ENCODE results near the gene LPO. TPM values are rescaled to one million over a fixed set of nuclear protein-coding genes. Genes with fewer than 3 reads are reported as not detected.

Gene LPO
- total RNA-seq, 1 donor from 2014 or later, result 0.31 TPM

DNA sequence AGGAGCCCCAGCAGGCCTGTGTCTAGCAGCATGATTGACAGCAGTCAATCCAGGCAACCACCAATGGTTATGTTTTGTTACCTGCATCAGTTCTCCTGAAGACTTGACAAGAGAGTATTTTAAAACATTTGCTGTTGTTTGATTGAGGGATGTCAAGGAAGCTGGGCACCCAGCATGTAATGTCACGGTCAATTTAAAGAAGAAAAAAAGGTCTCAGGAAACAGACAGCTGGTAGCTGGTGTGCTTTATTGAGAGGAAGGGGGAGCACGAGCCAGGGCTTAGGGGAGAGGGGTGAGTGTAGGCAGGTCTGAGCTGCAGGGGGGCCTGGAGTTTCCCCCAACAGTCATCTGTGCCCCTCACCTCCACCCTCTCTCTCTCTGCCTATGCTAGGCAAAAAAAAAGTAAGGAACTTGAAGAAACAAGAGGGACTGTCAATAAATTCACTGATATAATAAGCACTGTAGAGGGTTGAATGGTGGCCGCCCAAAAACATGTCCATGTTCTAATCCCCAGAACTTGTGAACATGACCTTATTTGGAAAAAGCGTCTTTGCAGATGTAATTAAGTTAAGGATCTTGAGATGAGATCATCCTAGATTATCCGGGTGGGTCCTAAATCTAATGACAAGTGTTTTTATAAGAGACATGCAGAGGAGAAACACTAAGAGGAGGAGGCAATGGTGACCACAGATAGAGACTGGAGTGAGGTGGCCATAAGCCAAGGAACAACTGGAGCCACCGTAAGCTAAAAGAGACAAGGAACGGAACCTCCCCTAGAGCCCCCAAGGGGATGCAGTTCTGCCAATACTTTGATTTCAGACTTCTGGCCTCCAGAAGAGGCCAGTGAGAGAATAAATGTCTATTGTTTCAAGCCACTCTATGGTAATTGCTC is 75.7 kb downstream of the LPO start:
- H3K27ac Mint-ChIP-seq (ENCODE audit: unreplicated experiment), result no peak overlapping the region
- H3K9me3 Mint-ChIP-seq (ENCODE audit: unreplicated experiment), result no peaks in the 10 kb centered on the region
- H3K4me3 Mint-ChIP-seq (ENCODE audit: unreplicated experiment), result no peak overlapping the region
- peak; percentile 0 for DNase-seq (ENCODE audit: low spot score)
- TF ChIP-seq, protein P1, sequence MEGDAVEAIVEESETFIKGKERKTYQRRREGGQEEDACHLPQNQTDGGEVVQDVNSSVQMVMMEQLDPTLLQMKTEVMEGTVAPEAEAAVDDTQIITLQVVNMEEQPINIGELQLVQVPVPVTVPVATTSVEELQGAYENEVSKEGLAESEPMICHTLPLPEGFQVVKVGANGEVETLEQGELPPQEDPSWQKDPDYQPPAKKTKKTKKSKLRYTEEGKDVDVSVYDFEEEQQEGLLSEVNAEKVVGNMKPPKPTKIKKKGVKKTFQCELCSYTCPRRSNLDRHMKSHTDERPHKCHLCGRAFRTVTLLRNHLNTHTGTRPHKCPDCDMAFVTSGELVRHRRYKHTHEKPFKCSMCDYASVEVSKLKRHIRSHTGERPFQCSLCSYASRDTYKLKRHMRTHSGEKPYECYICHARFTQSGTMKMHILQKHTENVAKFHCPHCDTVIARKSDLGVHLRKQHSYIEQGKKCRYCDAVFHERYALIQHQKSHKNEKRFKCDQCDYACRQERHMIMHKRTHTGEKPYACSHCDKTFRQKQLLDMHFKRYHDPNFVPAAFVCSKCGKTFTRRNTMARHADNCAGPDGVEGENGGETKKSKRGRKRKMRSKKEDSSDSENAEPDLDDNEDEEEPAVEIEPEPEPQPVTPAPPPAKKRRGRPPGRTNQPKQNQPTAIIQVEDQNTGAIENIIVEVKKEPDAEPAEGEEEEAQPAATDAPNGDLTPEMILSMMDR (IDR thresholded peaks at IDR 0.05; ENCODE audit: unreplicated experiment), result no peak
- no peaks in the 10 kb centered on the region for H3K36me3 Mint-ChIP-seq (ENCODE audit: low read depth, unreplicated experiment)
- H3K4me1 Mint-ChIP-seq (ENCODE audit: unreplicated experiment), result no peaks in the 10 kb centered on the region
- peaks cover 12% of the 10 kb centered on the region for H3K27me3 Mint-ChIP-seq (ENCODE audit: unreplicated experiment)

DNA sequence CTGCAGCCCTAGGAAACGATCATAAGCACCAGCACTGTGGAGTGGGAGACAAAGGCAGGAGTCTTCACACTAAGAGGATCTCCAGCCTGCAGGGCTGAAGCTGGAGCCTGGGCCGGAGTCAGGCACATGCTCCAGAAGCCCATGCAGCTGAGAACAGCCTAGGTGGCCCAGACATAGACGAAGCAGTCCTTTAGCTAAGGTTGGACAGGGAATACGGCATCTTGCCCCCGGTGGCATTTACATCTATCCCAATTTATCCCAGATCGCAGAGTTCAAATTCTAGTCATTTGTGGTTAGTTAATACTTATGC is 76.3 kb downstream of the LPO start:
- Mint-ChIP-seq H3K4me3 (ENCODE audit: unreplicated experiment) (no peak overlapping the region), H3K9me3 (ENCODE audit: unreplicated experiment) (no peaks in the 10 kb centered on the region), H3K4me1 (ENCODE audit: unreplicated experiment) (no peaks in the 10 kb centered on the region), H3K27ac (ENCODE audit: unreplicated experiment) (no peak overlapping the region), H3K36me3 (ENCODE audit: low read depth, unreplicated experiment) (no peaks in the 10 kb centered on the region), H3K27me3 (ENCODE audit: unreplicated experiment) (peaks cover 9% of the 10 kb centered on the region)
- TF ChIP-seq, protein P1 (IDR thresholded peaks at IDR 0.05; ENCODE audit: unreplicated experiment), result no peak
- DNase-seq (ENCODE audit: low spot score), result peak; percentile 1

DNA sequence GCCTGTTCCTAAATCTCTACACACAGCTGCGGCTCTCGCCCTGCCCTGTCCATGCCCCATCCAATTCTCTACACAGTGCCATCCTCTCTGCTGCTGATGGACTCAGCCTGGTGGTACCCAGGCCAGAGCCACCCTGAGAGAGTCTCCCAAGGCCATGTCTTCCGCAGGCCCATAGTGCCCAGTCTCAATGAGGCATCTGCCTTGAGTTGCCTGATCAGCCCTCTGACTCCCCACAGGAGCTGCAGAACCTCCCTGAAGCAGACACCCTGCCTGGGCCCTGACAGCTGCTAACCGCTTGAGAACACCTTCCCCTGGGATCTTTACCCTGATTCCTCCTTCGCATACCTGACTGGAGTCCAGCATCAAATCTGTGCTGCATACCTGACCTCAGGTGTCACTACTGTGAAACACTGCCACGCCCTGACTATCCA is 76.9 kb downstream of the LPO start:
- H3K4me1 Mint-ChIP-seq (ENCODE audit: unreplicated experiment), result no peaks in the 10 kb centered on the region
- H3K9me3 Mint-ChIP-seq (ENCODE audit: unreplicated experiment), result no peaks in the 10 kb centered on the region
- TF ChIP-seq, protein P1 (IDR thresholded peaks at IDR 0.05; ENCODE audit: unreplicated experiment), result no peak
- peaks cover 12% of the 10 kb centered on the region for H3K27me3 Mint-ChIP-seq (ENCODE audit: unreplicated experiment)
- no peak overlapping the region for H3K4me3 Mint-ChIP-seq (ENCODE audit: unreplicated experiment)
- H3K27ac Mint-ChIP-seq (ENCODE audit: unreplicated experiment), result no peak overlapping the region
- H3K36me3 Mint-ChIP-seq (ENCODE audit: low read depth, unreplicated experiment), result no peaks in the 10 kb centered on the region
- DNase-seq (ENCODE audit: low spot score), result no peak

DNA sequence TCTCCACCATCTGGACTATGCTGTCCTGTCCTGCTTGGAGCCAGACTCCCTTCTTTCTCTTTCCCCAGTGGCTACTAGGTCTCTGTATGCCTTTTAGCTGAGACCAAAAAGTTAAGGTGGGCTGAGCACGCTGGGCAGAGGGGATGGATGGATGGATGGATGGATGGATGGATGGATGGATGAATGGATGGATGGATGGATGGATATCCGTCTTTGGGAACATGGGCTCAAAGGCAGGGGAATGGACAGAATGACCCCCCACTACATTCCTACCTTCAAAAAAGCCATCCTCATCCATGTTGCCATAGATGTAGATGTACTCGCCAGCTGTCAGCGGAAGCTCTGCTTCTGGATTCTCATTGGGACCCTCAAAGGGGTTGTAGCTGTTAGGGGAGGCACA is 77.4 kb downstream of the LPO start:
- Mint-ChIP-seq H3K4me1 (ENCODE audit: unreplicated experiment) (no peaks in the 10 kb centered on the region), H3K4me3 (ENCODE audit: unreplicated experiment) (no peak overlapping the region), H3K27ac (ENCODE audit: unreplicated experiment) (no peak overlapping the region), H3K36me3 (ENCODE audit: low read depth, unreplicated experiment) (no peaks in the 10 kb centered on the region), H3K27me3 (ENCODE audit: unreplicated experiment) (peaks cover 12% of the 10 kb centered on the region), H3K9me3 (ENCODE audit: unreplicated experiment) (no peaks in the 10 kb centered on the region)
- TF ChIP-seq, protein P1 (IDR thresholded peaks at IDR 0.05; ENCODE audit: unreplicated experiment), result no peak
- DNase-seq (ENCODE audit: low spot score), result no peak

DNA sequence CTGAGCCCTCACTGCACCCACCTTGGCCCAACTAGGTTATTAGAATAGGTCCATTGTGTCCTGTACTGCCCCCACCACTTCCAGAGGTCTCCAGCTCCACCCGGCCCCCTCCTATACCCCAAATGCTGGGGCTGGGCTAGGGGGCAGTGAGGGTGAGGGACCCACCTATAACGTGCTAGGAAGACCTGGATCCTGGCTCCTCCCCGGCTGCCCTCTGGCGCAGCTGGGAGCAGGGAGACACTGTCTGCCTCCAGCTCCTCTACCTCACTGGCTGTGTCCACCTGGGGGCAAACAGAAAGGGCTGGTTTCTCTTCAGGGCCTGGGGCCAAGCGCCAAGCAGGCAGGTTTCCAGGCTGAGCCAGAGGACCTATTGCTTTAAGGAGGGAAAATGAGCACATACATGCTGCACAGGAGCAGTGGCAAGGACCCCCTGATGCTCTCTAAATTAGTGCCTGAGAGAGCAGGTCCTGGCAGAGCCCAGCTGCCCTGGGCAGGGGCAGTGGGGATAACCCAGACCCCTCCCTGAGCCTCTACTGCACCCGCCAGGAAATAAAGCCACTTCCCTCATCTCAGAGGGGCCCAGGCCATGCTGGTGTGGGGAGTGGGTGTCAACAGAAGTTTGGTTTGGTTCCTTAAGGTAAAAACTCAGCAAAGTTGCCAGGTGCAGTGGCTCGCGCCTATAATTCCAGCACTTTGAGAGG is 78.0 kb downstream of the LPO start:
- peak; percentile 2 for DNase-seq (ENCODE audit: low spot score)
- no peaks in the 10 kb centered on the region for H3K36me3 Mint-ChIP-seq (ENCODE audit: low read depth, unreplicated experiment)
- no peaks in the 10 kb centered on the region for H3K4me1 Mint-ChIP-seq (ENCODE audit: unreplicated experiment)
- H3K9me3 Mint-ChIP-seq (ENCODE audit: unreplicated experiment), result no peaks in the 10 kb centered on the region
- H3K27me3 Mint-ChIP-seq (ENCODE audit: unreplicated experiment), result peaks cover 12% of the 10 kb centered on the region
- TF ChIP-seq, protein P1 (IDR thresholded peaks at IDR 0.05; ENCODE audit: unreplicated experiment), result no peak
- H3K4me3 Mint-ChIP-seq (ENCODE audit: unreplicated experiment), result no peak overlapping the region
- H3K27ac Mint-ChIP-seq (ENCODE audit: unreplicated experiment), result no peak overlapping the region

Measured in endothelial cell (in vitro differentiated cells).